Putamen (tissue), 1 donor: ENCODE measurements around the gene SLC6A6.

Source experiments
- DNase-seq: peaks from one replicate; pipeline ENCODE4 v3.0.0-alpha.2; 2016; ENCODE audit warnings: low spot score

SLC6A6 gene

DNA sequence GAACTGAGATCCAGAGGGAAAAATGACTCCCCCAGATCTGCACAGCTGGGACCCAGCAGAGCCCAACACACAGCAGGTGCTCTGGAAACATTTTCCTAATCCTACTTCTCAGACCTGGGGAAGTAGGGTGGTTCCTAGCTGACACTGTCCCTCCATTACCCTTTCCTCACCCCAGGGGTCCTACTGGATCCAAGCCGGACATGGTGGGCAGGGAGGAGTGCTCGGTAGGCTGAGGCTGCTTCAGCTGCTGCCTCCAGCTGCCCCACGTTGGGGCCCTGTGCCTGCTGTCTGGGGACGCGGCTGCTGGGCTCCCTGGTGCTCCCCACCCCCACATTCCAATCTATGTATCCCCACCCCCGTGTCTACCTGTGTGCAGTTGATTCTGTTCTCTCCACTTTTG, 29.8 kb upstream of the SLC6A6 start:
- no peak for DNase-seq

DNA sequence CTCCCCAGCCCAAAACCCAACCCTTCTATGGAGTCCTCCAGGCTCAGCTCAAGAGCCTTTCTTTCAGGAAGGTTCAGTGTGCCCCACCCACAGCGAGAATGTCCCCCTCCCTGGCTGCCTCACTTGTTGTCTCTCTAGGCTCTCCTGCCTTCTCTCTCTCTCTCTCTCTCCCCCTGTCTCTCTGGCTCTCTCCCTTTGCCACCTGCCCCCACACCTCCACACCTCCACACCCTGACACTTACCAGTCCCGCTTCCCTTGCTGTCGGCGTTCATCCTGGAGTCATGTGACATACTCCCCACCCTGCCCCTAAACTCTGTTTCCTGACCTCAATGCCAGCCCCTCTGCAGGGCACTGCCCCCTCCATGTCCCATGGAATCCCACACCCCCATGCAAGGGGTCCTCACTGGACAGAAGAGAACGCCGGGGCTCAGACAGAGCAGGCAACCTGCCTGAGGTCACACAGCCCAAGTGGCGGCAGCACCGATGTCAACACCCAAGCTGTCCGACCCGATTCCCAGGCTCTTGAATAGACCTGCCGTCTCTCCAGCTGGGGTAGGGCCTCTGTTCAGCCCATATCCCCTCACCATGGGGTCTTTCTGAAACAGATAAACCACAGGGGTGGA, 28.5 kb upstream of the SLC6A6 start:
- DNase-seq = no peak

DNA sequence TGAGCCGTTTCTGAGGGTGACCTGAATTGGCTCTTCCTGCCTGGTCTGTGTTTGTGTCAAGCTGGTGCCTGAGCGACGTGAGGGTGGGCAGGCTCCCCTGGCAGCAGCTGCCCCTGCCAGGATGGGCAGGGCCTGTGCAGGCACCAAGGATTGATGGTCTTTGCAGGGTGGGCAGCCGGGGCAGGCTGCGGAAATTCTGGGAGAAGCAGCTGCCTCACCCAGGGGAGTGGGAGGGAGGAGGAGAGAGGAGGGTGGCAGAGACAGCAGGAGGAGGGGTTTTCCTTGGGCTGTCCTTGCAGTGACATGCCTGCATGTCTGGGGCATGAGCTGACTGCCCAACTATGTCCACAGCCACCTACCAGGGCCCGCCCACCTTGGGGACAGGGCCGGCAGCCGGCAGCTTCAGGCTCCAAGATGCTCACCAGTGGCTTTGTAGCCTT, 27.9 kb upstream of the SLC6A6 start:
- DNase-seq = no peak

DNA sequence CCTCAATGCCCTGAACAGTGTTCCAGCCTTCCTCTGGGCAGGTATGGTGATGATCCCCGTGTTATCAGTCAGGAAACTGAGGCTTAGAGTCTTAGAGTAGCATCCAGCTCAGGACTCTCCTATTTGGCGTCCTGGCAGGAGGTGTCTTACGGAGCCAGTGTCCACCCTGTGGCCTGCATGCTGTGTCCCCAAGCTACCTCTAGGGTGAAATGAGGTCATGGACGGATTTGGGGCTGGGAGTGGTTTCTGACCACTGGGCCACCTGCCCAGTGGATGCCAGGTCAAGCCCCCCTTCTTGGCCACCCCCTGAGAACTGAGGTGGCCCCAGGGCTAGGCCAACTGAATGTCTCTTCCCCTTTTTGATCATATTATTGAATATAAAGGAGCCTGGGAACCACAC, 27.2 kb upstream of the SLC6A6 start:
- no peak for DNase-seq

DNA sequence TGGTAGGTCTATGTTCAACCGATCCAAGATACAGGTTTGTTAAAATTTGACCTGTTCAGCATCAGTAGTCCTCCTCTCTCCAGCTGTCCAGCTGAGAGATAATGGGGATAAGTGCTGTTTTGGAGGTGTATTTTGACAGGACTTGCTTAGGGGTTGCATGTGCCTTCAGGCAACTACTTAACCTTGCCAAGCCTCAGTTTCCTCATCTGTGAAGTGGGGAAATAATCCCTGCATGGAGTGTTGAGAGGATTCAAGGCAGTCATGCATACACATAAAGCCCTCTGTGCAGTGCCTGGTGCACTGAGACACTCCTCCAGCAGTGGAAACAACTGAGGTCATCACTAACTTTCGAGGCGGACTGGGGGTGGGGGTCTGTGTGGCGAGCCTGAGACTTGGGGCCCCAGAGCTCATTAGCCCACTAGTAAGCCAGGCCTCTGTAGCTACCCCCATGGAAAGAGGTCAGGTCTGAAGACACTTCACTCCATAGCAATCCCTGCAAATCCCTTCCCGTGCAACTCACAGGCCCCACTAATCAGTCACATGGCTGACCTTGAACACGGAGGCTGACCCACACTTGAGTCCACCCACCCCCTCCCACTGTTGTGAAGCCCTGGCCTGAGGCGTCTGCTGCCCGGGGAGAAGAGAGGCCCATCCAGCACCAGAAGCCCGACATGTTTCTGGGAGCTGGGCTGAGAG, 25.9 kb upstream of the SLC6A6 start:
- no peak for DNase-seq

DNA sequence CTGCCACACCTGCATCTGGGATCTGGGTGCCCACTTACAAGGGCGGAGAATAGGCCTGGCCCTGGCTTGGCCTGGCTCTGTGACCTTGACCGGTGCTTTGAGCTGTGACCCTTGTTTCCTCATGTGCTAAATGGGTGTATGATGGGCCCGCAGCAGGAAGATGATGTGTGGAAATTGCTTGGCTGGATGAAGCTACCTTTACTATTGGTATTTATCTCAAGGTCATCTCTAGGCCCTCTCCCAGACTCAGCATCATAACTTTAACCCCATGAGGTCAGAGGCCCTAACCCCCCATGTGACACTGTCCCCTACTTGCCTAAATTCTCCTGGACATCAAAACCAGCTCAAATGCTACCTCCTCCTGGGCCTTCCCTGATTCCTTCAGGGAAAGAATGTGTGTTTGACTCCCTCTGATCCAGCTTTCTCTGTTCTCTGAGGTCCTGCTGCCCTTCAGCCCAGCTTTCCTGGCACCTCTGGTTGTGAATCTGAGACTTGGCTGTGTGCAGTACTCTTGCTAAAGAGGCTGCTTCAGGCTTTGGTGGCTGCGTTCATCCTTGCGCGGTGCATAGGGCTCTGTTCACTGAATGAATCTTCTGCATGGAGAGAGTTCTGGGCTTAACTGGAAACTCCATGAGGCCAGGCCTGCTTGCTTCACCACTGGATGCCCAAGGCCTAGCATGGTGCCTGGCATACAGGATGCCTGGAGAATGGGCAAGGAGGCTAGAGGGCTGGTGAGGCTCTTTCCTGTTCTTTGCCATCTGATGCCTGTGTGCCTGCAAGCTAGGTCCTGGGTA, 25.2 kb upstream of the SLC6A6 start:
- DNase-seq = no peak

DNA sequence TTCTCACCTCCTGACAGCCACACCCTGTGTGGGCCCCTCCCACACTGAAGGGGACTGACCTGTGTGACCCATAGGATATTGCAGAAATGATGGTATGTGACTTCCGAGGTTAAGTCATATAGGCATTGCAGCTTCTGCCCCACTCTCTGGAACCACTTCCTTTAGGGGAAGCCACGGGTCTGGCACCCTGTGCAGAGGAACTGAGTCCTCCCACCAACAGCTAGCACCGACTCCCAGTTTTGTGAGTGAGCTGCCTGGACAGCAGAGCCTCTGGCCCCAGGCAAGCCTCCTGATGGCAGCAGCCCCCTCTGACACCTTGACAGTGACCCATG, 24.6 kb upstream of the SLC6A6 start:
- DNase-seq = no peak

DNA sequence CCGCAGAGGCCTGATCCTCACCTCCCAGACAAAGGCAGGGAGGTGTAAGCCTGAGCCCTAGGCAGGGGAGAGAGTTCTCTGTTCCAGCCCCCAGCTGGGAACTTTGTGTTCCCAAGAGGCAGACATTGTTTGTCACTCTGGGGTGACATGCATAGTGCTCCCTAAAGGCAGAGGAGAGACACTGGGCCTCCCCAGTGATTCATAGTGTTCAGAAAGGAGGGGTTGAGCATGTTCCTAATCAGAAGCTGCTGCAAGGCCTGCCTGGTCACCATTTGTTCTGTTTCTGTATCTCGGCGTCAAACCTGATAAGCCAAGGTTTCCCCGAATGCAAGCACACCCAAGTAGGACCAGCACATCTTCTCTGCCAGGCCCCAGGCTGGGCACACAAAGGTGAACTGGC, 24.0 kb upstream of the SLC6A6 start:
- DNase-seq = no peak

DNA sequence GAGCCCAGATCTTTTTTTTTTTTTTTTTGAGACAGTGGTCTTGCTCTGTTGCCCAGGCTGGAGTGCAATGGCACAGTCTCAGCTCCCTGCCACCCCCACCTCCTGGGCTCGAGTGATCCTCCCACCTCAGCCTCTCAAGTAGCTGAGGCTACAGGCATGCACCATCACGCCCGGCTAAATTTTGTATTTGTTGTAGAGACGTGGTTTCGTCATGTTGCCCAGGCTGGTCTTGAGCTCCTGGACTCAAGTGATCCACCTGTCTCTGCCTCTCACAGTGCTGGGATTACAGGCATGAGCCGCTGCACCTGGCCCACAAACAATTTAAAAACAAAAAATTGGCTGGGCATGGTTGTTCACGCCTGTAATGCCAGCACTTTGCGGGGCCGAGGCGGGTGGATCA, 22.6 kb upstream of the SLC6A6 start:
- no peak for DNase-seq

DNA sequence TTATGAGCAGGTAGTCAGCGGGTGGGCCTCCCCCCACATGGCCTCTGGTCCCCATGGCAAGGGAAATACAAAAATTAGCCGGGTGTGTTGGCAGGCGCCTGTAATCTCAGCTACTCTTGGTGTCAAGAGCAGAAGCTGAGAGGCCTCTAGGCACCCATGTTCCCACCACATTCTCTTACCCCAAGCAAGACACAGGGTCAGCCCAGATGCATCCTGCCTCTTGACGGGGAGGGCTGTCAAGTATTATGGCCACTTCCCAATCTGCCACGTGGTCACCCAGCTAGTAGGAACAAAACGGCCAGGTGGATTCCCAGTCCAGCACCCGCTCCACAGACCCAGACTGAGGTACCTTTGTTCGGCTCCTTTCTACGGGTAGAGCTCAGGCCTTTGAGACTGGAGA, 16.2 kb upstream of the SLC6A6 start:
- DNase-seq = no peak

DNA sequence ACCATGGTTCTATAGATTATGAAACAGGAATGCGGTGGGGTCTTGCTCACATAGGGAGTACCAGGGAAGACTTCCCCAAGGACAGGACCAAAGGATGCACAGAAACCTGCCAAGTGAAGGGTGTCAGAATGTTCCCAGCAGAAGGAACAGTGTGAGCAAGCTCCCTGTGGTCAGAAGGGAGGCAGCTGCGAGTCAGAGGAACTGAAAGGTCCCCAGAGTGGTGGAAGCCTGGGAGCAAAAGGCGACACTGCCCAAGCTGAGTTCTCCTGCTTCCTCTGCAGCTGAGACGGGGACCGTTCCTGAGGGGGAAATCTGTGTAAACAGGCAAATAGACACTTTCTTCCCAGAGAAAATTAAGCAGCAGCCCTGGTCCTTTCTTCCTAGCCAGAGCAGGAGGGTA, 14.2 kb upstream of the SLC6A6 start:
- no peak for DNase-seq

DNA sequence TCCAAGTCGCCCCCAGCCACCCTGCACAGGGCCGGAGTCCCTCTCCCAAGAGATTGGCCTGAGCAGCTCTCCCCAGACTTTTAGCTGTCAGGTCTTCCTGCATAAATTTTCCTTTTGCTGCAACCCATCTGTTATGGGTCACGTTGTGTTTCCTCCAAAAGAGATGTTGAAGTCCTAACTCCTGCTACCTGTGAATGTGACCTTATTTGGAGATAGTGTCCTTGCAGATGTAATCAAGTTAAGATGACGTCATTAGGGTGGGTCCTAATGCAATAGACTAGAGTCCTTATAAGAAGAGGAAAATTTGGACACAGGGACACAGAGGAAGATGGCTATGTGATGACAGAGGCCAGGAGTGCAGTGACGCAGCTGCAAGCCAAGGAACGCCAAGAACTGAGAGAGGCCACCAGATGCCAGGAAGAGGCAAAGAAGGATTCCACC, 13.2 kb upstream of the SLC6A6 start:
- no peak for DNase-seq

DNA sequence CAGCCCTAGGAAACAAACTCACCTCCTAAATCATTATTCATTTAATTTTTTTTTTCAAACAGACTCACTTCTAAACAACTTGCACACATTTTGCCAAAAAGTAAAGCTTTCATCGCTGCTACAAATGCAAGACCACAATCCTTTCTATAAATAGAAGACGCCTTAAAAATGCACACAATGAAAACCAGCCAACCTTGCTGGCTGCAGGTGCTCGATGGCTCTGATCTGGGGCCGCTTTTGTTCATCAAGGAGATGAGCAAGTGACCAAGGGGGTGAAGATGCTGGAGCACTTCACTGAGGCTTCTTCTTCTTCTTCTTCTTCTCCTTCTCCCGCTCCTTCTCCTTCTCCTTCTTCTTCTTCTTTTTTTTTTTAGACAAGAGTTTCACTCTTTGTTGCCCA, 12.7 kb upstream of the SLC6A6 start:
- DNase-seq = no peak

DNA sequence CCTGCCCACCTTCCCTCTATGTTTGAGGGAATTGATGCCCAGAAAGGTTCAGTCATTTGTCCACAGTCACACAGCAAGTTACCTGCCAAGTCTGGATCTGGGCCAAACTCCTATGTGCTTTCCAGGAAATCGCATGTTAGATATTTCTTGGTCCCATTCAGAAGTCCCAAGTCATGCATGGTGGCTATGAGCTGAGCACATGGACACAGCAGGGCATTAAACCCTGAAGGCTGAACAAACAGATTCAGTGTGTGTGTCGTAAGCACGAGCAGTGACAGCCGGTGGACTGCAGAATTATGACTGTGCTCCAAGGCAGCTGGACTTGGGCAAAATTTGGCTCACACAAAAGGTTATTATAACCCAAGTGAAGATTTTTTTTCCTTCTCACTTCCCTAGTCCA, 11.4 kb upstream of the SLC6A6 start:
- no peak for DNase-seq

DNA sequence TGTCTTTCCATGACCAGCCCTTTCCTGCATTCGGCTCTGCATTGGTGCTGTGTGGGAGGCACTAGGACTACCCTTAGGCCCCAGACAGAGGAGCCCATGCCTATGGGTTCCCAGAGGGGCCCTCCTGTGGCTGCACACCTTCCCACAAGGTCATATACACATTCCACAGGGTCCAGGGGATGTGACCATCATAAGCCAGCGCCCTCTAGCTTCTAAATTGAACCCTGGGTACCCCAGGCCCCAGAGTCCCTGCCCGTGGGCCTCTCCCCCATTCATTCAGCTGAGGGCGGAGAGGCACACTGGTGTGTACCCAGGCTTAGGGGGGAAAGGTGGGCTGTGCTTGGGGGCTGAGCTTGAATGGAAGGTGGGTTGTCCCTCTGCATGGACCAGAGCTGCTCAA, 10.2 kb upstream of the SLC6A6 start:
- DNase-seq = no peak

DNA sequence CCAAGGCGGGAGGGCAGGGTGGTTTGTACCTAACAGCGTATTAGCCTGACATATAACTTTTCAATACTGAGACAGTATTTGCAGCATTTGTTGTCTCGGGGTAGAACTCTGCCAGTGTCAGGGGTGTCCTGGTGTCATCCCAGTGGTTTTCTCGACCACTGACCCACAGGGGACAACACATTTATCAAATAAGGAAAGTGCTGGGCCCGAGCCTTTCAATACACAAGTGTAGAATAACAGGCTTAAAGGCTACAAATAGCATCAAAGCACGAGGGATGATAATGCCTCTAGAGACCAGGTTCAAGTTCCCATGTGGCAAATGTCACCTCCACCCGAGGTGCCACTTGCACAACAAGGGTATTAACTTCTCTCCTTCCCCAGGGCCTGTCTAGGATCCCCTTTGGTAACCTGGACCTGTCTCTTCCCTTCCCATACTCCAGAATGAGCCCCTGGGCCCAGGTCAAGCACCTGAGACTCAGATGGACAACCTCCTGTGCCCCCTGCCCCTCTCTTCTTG, 9.5 kb upstream of the SLC6A6 start:
- no peak for DNase-seq

DNA sequence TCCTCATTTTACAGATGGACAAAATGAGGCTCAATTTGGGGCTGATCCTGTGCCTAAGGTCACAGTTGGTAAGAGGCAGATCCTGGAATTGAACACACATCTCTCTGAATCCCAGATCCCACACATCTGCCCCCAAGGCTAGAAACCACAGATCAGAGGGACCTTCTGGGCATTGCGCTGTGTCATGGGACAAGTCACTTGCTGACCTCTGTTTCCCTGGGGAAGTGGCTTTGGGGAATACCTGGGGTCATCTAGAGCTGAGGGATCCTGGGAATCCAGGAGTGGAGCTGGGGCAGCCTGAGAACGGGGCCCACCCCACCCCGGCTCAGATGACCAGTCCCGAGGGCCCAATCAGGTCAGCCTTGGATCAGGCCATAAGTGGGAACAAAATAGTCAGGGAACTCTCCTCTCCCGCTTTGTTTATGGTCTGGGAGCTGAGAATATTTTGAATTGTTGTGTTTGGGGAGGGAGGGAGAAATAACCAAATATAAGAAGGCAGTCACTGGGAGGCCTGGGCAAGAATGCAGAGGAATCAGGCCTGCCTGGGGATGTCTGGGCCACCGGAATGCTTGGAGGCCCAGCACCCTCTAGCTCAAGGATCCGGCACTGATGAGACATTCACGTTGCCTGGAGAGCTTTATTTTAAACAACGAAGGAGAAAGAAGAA, 8.8 kb upstream of the SLC6A6 start:
- no peak for DNase-seq

DNA sequence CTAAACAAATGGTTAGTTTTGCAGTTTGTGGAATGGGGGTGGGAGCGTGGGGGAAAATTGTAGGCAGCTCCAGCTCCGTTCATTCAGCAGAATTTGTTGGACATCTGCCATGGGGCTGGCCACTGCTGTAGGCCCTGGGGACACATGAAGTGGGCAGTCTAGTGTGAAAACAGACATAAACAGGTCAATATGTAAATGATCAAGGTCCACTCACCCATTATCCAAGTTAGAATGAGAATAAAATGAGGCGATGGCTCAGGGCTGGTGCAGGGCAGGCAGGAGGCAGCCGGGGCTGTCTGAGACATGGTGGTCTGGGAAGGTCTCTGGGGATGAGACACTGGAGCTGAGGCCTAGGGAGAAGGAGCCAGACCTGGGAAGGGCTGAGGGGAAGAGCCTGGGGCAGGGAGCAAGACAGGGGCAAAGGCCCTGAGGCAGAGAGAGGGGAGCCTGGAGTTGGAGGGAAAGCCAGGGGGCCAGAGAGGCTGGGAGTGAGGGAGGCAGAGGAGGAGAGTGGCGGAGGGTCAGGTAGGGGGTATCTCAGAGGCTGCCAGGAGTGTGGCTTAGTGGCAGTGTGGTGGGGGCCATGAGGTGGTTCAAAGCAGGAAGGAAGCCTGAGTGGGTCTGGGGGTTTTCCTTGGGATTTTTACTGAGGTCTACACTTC, 6.2 kb upstream of the SLC6A6 start:
- DNase-seq = no peak

DNA sequence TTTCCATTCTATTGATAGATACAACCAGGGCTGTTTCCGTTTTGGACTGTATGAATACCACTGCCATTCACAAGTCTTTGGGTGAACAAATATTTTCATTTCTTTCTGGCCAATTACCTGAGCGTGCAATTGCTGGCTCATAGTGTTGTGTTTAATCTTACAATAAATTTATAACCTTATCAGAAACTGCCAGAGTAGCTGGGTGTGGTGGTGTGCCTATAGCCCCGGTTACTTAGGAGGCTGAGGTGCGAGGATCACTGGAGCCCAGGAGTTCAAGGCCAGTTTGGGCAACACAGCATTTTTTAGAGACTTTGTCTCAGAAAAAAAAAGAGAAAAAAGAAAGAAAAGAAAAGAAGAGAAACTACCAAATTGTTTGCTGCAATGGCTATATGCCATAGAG, 5.4 kb upstream of the SLC6A6 start:
- no peak for DNase-seq

DNA sequence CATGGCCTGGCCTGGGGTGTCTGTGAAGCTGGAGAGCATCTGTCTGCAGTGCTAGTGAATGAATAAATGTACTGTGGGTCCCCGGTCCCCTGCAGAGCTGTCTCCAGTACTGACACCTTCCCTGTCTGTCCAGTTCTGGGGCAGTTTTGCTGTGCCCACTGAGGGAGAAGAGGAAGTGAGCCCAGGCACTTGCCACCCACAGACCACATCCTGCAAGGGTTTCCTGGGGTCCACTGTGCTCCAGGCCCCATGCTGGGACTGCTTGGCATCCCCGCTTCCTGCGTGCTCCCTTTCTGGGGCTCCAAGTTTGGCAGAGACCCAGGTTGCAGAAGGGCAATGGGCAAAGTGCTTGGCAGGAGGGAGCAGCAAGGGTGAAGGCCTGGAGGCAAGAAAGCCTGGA, 4.9 kb upstream of the SLC6A6 start:
- DNase-seq = no peak

DNA sequence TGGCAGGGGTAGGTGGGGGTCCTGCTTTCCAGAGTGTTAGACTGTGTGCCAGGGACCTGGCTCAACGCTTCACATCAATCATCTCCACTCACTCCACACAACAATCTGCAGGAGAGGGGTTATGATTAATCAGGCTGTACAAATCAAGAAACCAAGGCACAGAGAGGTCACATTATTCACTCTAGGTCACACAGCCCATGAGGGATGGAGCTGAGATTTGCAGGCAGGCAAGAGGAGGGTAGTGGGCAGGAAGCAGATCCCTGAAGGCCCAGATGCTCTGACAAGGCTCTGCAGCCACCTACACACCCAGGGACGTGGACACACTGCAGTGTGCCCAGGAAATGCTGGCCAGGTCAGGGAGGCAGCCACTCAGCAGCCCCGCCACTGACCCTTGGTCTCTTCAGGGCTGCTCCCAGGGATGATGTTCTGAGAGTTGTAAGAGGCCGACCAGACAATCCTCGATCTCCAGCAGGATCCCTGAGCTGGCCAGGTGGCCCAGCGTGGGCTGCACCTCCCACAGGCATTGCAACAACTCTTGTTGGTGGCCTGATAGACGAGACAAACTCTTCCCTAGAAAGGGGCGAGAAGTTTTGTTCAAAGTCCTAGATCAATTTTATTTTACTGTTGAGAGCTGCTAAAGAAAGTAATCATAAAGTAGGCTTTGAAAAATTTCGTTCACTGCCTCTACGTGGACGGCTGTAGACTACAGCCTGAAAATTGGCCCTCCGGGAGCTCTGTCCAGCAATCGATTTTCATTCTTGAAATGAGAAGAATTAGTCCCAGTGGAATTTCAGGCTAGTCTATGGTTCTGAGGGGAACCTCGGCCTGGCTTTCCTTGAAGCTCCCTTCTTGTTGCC, 4.2 kb upstream of the SLC6A6 start:
- DNase-seq = no peak
